ENCODE results near the gene LMF1.

LMF1 gene

GRCh38 chr16:872436-873242 is 98.1 kb downstream of the LMF1 start:
- TF ChIP-seq CTCF (IDR thresholded peaks at IDR 0.05): no peak

DNA sequence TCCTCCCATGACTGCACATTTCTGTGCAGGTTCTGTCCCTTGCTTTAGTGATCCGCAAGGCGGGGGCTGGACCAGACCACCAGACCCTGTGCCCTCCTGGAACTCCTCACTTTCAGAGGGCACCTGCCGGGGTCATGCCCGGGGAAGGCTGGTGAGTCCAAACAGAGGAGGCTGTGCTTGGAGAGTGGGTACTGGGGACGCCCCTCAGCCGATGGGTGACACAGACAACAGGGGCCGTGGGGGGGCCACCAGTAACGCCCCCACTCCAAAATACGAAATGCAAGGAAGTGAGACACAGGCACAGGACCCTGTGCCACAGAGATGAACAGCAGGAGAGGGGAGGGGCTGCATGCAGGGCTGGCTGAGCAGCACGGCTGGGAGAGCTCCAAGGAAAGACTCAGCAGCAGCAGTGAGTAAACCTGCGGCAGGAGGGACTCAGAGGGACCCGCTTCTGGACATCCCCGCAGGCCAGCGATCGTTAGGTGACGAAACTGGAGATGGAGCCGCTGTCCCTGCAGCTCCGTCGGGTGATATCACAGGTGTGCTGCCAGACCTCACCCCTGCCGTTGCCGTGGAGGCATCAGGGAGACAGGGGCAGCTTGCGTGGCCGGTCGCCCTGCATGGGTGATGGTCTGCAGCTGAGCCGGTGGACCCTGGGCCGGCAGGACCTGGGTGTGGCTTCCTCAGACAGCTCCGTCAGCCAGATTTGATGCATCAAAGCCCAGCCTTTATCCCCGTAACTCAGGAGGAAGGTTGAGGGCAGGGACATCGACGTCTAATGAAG is 99.0 kb downstream of the LMF1 start:
- TF ChIP-seq CTCF (IDR thresholded peaks at IDR 0.05): no peak

DNA sequence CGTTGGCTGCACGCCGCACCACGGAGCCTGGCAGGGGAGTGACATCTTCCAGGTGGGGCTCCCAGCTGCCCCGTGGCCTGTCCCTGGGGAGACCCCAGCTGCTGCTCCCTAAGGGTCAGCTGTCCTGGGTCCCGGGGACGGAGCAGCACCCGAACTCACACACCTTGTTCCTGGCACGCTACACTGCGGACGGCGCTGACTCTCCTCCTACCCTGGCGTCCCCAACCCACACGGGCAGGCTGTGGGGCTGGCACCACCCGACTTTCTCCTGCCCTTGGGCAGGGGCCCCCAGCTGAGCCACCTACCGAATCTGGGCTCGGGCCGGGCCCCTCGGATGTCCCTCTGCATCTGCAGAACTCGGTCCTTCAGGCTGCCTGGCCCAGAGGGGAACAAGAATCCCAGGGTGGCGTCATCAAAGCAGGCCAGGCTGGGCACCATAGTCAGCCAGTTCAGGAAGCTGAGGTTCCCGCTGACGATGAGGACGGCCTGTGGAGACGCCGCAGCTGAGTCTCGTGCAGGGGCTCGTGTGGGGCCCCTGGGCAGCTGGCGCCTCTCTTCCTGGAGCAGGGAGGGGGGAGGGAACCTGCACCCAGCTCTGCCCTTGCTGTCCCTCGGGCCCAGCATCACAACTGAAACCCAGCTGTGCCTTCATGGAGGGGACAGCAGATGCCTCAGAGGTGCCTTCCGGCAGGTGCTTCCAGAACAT is 99.8 kb downstream of the LMF1 start:
- no peak for TF ChIP-seq CTCF (IDR thresholded peaks at IDR 0.05)

- TF ChIP-seq CTCF (IDR thresholded peaks at IDR 0.05): no peak
Observed at GRCh38 chr16:869823-870641, 100.8 kb downstream of the LMF1 start.

DNA sequence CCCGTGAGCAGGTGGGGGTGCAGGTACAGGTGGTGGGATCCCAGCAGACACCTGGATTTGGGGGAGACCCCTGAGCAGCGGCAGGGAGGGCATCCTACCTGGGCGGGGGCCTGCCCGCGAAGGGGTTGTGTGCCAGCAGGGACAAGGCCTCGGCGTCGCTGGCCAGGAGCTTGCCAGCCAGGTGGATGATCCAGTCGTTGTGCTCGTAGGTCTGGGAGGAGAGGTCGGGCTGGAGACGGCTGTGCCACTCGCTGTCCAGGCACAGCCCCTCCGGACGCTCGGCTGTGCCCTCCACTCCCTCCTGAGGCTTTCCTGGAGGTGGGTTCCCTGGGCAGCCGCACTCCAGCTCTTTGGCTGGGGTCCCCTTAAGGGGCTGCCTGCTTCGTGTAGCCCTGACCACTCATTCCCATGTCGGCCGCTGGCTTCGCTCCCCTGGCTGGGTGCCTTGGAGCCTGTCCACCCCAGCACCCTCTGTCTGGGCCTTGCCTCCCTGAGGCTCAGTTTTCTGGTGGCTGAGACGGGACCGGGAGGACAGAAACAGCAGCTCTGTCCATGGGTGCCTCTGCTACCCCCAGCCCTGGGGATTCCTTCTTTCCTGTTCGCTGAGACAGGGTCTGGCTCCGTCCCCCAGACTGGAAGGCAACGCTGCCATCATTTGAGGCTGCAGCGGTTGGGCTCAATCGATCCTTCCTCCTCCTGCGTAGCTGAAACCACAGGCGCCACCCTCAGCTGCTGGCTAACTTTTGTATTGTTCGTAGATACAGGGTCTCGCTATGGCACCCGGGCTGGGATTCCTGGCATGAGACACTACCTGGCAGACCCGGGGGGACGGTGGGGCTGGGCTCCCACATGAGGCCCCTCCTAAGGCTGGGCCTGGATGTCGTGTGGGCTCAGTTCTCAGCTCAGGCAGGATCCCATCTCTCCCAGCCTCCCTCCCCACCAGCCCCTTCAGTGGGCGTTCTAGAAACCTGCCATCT is 101.7 kb downstream of the LMF1 start:
- no peak for TF ChIP-seq CTCF (IDR thresholded peaks at IDR 0.05)

- no peak for TF ChIP-seq CTCF (IDR thresholded peaks at IDR 0.05)
Observed at GRCh38 chr16:868386-868755, 102.4 kb downstream of the LMF1 start.

Measured in LNCAP (cell line).